Nephron (organoid): ENCODE results near the gene ABCA12.
"Not testable (repeated sequence)": the region's sequence is repeated elsewhere in the genome, so short reads cannot be mapped to it uniquely, and the experiment has no call there.

Experiments used
- H3K27ac Mint-ChIP-seq, 3 experiments: 2 replicates each; pipeline ENCODE4 v1.8.0; 2020; ENCODE audit warnings: mixed read lengths in 3 of 3, mild to moderate bottlenecking in 2 of 3, moderate library complexity in 1 of 3
- H3K27me3 Mint-ChIP-seq: 2 replicates; pipeline ENCODE4 v1.8.0; 2021; ENCODE audit warnings: low read depth, mild to moderate bottlenecking, moderate library complexity, mixed read lengths
- H3K36me3 Mint-ChIP-seq: 2 replicates; pipeline ENCODE4 v1.8.0; 2020; ENCODE audit warnings: low read depth, mixed read lengths
- H3K4me1 Mint-ChIP-seq: 2 replicates; pipeline ENCODE4 v1.8.0; 2020; ENCODE audit warnings: mixed read lengths
- H3K4me3 Mint-ChIP-seq, 3 experiments: 2 replicates each; pipeline ENCODE4 v1.8.0; 2020; ENCODE audit warnings: mild to moderate bottlenecking in 3 of 3, mixed read lengths in 3 of 3, moderate library complexity in 2 of 3
- H3K9me3 Mint-ChIP-seq: 2 replicates; pipeline ENCODE4 v1.8.0; 2020; ENCODE audit warnings: mixed read lengths
- CTCF ChIP-seq, 3 experiments: fragments of 200-600 bp; sonication (generic); IDR thresholded peaks; one replicate each; pipeline ENCODE4 v1.5.0; 2021; ENCODE audit warnings: antibody characterized with exemption in 3 of 3; ENCODE audit not compliant: unreplicated experiment in 3 of 3

Gene ABCA12

GRCh38 chr2:215138479-215138878, at the start of gene ABCA12:
Gene ABCA12, minus strand, starts transcription at chr2:215138626. Its CDS starts 418 bp downstream, at chr2:215138208.
- H3K4me1 Mint-ChIP-seq: peaks cover 7% of the 10 kb centered on the region
- no peak for TF ChIP-seq CTCF (IDR thresholded peaks at IDR 0.05; ENCODE audit: unreplicated experiment in 3 of 3)
- no peaks in the 10 kb centered on the region for H3K27me3 Mint-ChIP-seq
- no peaks in the 10 kb centered on the region for H3K9me3 Mint-ChIP-seq
- H3K4me3 Mint-ChIP-seq: no peak within 1 kb of the TSS
- peak within 1 kb of the TSS; percentile 3 to 21 (median 9) for H3K27ac Mint-ChIP-seq
- H3K36me3 Mint-ChIP-seq: no peaks in the 10 kb centered on the region

DNA sequence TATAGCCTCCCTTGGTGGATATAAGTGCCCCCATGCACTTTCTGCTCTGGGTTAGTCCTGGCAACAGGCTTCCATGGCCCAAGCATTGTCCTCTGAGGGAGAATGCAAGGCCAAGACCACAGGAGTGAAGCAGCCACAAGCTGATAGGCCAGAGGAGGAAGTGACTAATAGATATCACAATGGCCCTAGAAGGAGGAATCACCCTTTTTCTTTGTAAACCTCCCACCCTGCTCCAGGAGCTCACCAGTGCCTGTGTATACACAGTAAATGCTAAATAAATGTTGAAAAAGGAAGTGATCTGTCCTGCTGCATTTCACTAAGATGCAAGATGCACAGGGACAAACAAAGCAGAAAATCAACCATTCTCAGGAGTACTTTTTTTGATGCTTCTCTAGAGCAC, 49.7 kb upstream of the ABCA12 start:
- H3K27me3 Mint-ChIP-seq: peaks cover 3% of the 10 kb centered on the region
- no peaks in the 10 kb centered on the region for H3K36me3 Mint-ChIP-seq
- no peak overlapping the region for H3K4me3 Mint-ChIP-seq
- TF ChIP-seq CTCF (IDR thresholded peaks at IDR 0.05; ENCODE audit: unreplicated experiment in 3 of 3): no peak
- no peaks in the 10 kb centered on the region for H3K4me1 Mint-ChIP-seq
- H3K27ac Mint-ChIP-seq: no peak overlapping the region
- no peaks in the 10 kb centered on the region for H3K9me3 Mint-ChIP-seq

DNA sequence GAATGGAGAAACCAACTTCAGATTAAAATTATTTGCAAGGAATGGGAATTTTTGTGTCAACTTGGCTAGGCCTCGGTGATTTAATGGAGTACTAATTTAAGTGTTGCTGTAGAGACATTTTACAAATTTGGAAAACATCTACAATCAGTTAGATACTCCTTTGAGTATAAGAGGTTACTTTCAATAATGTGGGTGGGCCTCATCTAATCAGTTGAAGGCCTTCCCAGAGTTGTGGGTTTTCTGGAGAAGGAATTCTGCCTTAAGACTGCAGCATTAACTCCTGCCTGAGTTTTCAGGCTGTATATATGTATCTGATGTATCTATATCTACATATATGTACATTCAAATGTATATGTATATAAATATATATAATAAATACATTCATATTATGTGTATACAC, 47.6 kb upstream of the ABCA12 start:
- Mint-ChIP-seq H3K27ac (no peak overlapping the region), H3K4me3 (no peak overlapping the region), H3K27me3 (peaks cover 3% of the 10 kb centered on the region), H3K4me1 (no peaks in the 10 kb centered on the region), H3K9me3 (peaks cover 4% of the 10 kb centered on the region), H3K36me3 (no peaks in the 10 kb centered on the region)
- no peak for TF ChIP-seq CTCF (IDR thresholded peaks at IDR 0.05; ENCODE audit: unreplicated experiment in 3 of 3)

DNA sequence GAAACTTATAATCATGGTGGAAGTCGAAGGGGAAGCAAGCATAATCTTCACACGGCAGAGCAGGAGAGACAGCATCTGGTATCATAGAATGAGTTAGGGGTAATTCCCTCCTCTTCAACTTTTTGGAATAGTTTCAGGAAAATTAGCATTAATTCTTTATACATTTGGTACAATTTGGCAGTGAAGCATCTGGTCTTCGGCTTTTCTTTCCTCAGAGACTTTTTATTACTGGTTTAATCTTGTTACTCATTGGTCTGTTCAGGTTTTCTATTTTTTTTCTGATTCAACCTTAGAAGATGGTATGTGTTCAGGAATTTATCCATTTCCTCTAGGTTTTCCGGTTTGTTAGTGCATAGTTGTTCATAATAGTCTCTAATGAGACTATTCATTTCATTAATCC, 39.7 kb upstream of the ABCA12 start:
- no peak for TF ChIP-seq CTCF (IDR thresholded peaks at IDR 0.05; ENCODE audit: unreplicated experiment in 3 of 3)
- no peaks in the 10 kb centered on the region for H3K27me3 Mint-ChIP-seq
- H3K27ac Mint-ChIP-seq: no peak overlapping the region

DNA sequence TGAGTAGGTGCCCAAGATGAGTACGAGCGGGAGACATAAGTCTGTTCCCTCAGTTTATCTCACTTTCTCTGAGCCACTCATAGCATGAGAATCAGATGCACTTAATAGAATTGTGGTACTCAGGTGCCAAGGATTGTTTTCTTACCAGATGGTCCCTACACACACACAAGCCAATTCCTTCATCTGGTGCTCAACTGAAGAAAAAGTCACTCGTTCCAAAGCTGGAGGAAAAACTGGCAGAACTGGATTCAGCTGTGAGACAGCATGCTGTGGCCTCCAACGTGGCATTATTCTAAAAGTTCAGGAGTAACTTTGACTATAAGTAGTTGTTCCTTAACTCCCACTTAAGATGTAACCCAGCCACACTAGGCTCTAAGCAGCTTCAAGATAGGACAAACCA, 33.4 kb upstream of the ABCA12 start:
- H3K9me3 Mint-ChIP-seq: no peaks in the 10 kb centered on the region
- TF ChIP-seq CTCF (IDR thresholded peaks at IDR 0.05; ENCODE audit: unreplicated experiment in 3 of 3): no peak
- H3K27ac Mint-ChIP-seq: no peak overlapping the region
- no peak overlapping the region for H3K4me3 Mint-ChIP-seq
- no peaks in the 10 kb centered on the region for H3K27me3 Mint-ChIP-seq
- no peaks in the 10 kb centered on the region for H3K4me1 Mint-ChIP-seq
- no peaks in the 10 kb centered on the region for H3K36me3 Mint-ChIP-seq

More for the DNA sequence above, 39.7 kb upstream of the ABCA12 start:
- Mint-ChIP-seq H3K9me3 (peaks cover 4% of the 10 kb centered on the region), H3K36me3 (no peaks in the 10 kb centered on the region), H3K4me3 (no peak overlapping the region), H3K4me1 (no peaks in the 10 kb centered on the region)

DNA sequence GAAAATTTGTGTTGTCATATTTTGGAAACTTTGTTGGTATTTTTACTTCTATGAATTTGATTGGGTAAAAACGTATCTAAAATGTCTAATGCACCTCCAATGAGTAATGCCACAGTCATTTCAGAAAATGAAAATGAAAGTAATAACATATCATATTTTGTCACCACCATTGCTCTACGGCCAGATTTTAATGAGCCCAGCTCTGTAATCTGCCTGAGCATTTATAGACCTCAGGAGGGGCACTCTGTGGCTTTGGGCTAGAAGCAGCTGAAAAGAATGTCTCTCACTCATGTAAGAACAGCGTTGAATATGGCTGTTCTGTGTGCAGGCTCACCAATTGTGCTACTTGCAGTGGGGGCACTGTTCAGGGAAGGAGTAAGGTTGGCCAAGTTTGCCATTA, 32.7 kb upstream of the ABCA12 start:
- Mint-ChIP-seq H3K9me3 (no peaks in the 10 kb centered on the region), H3K4me1 (no peaks in the 10 kb centered on the region), H3K27ac (no peak overlapping the region), H3K36me3 (no peaks in the 10 kb centered on the region), H3K27me3 (no peaks in the 10 kb centered on the region), H3K4me3 (no peak overlapping the region)
- TF ChIP-seq CTCF (IDR thresholded peaks at IDR 0.05; ENCODE audit: unreplicated experiment in 3 of 3): no peak

GRCh38 chr2:215166505-215166904, 28.1 kb upstream of the ABCA12 start:
- H3K4me1 Mint-ChIP-seq, H3K27ac Mint-ChIP-seq, H3K27me3 Mint-ChIP-seq, H3K36me3 Mint-ChIP-seq, H3K4me3 Mint-ChIP-seq, H3K9me3 Mint-ChIP-seq: not testable (repeated sequence)

DNA sequence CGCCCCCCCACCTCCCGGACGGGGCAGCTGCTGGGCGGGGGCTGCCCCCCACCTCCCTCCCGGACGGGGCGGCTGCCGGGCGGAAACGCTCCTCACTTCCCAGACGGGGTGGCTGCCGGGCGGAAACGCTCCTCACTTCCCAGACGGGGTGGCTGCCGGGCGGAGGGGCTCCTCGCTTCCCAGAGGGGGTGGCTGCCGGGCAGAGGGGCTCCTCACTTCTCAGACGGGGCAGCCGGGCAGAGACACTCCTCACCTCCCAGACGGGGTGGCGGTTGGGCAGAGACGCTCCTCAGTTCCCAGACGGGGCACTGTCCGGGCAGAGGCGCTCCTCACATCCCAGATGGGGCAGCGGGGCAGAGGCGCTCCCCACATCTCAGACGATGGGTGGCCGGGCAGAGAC, 24.9 kb upstream of the ABCA12 start:
- H3K27me3 Mint-ChIP-seq, H3K4me1 Mint-ChIP-seq, H3K36me3 Mint-ChIP-seq, H3K27ac Mint-ChIP-seq, H3K4me3 Mint-ChIP-seq: not testable (repeated sequence)
- peaks cover 13% of the 10 kb centered on the region for H3K9me3 Mint-ChIP-seq
